Measurements from ENCODE around the gene ARAP2.

ARAP2 gene

DNA sequence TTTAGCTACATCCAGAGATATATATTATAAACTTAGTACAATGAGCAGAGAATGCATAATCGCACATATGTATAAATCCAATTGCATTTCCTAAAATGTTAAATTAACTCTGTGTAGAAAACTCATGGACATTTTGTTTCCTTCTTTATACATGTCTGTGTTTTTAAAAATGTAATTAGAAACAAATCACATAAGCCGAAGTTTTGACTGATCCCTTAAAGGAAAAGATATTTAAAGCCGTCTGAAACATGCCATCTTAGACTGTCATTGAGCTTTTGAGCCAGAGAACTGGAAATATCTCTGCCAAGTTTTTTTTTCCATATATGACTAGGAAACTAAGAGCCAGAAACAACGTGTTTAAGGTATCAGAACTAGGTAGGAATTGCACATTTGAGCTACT is 107.0 kb downstream of the ARAP2 start:
- no peak for DNase-seq (ENCODE audit: low read depth in 3 of 3, low spot score in 1 of 3)

DNA sequence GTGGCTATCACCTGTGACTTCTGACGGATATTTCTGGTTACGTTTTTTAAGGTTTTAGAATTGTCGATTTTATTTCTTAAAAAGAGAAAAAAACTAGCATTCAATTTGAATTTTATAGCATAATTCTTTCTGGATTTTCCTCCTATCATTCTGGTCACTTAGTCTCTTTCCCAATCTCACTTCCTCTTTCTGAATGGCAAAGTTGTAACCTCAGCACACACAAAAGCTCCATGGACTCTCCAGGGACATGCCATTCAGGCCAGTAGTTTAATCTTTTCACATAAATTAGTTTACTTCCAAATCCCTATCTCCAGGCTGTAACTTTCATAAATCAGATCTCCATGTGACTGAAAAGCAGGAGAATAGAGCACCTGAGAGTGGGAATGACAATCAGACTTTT is 110.7 kb downstream of the ARAP2 start:
- DNase-seq (ENCODE audit: low read depth in 3 of 3, low spot score in 1 of 3) = no peak

DNA sequence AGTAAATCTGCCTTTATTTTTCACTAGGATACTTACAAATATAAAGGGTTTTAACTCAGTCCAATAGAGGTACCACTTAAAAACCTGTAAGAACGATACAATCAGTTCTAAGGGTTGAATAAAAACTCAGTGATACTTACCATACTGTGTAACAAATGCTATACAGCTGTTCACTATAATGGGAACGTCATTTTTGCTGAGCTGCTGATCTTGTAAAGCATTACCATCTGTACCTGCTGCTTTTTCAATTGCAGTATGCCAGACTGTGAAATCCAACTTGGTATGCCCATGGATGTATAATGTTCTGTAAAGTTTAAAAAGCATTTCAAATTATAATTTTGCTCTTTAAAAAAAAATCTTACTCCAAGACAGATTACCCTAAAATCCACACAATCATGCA is 111.2 kb downstream of the ARAP2 start:
- no peak for DNase-seq (ENCODE audit: low read depth in 3 of 3, low spot score in 1 of 3)

- no peak for DNase-seq (ENCODE audit: low read depth in 3 of 3, low spot score in 1 of 3)
Measured at GRCh38 chr4:36130641-36131040, 113.7 kb downstream of the ARAP2 start.

DNA sequence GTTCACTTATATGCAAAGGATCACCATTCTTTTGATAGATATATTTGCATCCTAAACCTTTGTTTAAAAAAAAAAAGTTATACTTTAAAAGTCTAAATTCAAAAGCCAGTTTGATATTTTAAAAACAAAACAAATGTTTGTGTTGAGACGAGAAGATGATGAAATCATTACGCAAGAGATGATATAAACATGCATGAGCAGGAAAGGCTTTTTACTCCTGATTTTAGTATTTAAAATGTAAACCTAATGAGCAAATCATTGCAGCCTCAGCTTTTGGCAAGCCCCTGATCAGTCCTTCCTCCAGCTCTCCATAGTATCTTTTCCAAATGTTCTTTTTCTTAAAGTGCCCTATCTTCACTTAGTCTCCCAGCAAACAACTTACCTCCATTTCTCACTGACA is 115.6 kb downstream of the ARAP2 start:
- DNase-seq (ENCODE audit: low read depth in 3 of 3, low spot score in 1 of 3) = no peak

DNA sequence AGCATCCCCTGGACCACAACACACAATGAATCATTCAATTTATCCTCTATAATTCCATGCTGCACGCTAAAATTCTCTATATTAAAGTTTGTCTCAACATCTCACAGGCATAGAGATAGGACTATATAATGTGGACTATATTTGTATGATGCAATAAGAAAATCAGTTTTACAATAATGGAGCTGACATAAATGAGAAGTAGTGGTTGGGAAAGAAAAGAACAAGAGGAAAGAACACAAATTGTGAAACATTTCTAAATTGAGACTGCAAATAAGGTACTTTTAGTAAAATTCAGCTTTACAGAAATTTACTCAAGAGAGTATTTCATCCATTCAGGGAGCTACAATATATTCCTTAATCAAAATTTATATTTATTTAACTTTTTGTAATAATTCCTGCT is 120.4 kb downstream of the ARAP2 start:
- DNase-seq (ENCODE audit: low read depth in 3 of 3, low spot score in 1 of 3) = no peak

GRCh38 chr4:36115312-36115711 is 129.0 kb downstream of the ARAP2 start:
- DNase-seq (ENCODE audit: low read depth in 3 of 3, low spot score in 1 of 3) = no peak

- DNase-seq (ENCODE audit: low read depth in 3 of 3, low spot score in 1 of 3) = no peak
Measured at GRCh38 chr4:36111172-36111571, 133.1 kb downstream of the ARAP2 start.

- DNase-seq (ENCODE audit: low read depth in 3 of 3, low spot score in 1 of 3) = no peak
Measured at GRCh38 chr4:36099509-36099908, 144.8 kb downstream of the ARAP2 start.

DNA sequence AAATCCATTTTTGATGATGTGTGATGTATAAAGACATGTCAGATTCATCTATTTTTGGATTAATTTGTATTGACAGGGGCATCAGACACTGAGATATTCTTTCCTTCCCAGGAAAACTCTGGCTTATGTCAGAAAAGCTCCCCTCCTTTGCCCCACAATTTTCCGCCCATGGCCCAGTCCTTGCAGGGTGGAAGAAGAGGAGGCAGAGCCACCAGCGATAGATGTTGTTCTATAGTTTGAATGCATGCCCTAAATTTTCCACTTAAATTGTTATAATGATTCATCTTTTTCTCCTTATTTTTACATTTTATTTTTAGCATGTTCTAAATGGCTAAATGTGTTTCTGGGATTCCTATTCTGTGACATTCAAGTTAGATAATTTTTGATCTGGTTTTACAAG is 149.3 kb downstream of the ARAP2 start:
- DNase-seq (ENCODE audit: low read depth in 3 of 3, low spot score in 1 of 3) = no peak

DNA sequence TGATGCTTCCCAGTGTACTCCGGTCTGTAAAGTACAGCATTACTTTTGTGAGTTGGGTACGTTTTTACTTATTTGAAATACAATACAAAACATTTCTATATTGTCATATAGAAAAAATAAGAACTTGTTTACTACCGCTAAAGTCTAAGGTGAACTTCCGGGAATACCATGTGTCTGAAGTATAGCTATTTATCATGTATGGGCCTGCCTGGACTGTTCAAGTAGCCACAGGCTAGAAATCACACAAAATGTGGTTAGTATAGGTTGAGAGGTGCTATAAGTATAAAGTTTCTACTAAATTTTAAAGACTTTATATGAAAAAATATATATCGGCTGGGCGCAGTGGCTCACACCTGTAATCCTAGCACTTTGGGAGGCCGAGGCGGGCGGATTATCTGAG is 152.3 kb downstream of the ARAP2 start:
- no peak for DNase-seq (ENCODE audit: low read depth in 3 of 3, low spot score in 1 of 3)

DNA sequence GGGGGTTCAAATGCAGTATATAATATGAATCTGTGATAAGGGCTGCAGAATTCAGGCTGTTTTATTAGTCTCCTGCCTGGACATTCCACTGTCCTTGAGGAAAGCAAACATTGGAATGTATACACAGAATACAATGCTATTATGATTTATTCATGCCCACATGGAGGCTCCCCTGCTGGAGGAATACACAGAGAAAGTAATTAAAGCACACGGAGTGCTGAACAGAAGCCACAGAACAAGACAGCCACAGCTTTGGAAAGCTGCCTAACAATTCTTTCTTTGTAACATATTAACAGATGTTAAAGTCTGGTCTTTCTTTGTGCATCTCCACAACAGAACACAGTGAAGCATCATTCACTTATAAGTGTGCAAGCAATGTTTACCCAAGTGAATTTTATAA is 155.8 kb downstream of the ARAP2 start:
- no peak for DNase-seq (ENCODE audit: low read depth in 3 of 3, low spot score in 1 of 3)

DNA sequence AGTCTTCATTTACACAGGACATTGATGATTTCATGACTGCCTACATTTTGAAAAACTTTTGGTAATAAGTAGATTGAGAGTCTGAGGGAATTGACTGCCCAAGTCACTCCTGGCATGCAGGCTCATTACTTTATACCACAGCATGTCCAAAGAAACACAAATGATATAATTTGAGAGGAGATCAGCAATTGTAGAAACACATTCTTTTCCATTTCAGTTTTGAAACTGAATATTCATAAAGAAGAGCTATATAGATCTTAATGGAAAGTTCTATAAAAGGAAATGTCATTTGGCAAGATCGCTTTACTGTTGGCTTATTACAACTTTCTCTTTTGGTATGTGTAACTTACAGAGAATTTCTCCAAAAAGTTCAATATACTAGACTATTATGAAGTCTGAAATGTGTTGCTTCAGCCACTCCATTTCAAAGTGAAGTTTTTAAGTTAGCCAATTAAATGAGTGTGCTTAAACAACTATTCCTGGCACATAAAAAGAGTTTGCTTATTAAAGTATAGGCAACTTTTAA is 158.0 kb downstream of the ARAP2 start:
- no peak for DNase-seq (ENCODE audit: low read depth in 3 of 3, low spot score in 1 of 3)

- DNase-seq (ENCODE audit: low read depth in 3 of 3, low spot score in 1 of 3) = no peak
Measured at GRCh38 chr4:36082817-36083216, 161.5 kb downstream of the ARAP2 start.

GRCh38 chr4:36081185-36081584 is 163.1 kb downstream of the ARAP2 start:
- no peak for DNase-seq (ENCODE audit: low read depth in 3 of 3, low spot score in 1 of 3)

DNA sequence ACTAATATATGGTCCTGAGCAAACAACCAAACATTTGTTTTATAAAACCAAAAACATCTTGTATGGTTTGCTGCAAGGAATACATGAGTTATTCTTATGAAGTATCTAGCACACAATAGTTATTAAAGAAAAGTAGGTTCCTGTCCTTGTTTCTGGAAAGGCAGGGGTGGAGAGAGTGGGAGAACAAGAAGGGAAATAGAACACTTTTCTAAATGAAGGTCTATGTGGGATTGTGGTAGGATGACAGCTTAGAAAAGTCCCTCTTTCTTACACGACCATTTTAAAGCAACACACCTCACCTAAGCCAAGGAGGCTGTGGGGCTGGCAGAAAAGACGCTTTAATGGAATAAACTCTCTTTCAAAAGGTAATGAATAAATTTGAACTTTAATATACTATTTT is 164.6 kb downstream of the ARAP2 start:
- DNase-seq (ENCODE audit: low read depth in 3 of 3, low spot score in 1 of 3) = no peak

GRCh38 chr4:36078319-36078718 is 166.0 kb downstream of the ARAP2 start:
- DNase-seq (ENCODE audit: low read depth in 3 of 3, low spot score in 1 of 3) = no peak

GRCh38 chr4:36072529-36072928 is 171.8 kb downstream of the ARAP2 start:
- no peak for DNase-seq (ENCODE audit: low read depth in 3 of 3, low spot score in 1 of 3)

- DNase-seq (ENCODE audit: low read depth in 3 of 3, low spot score in 1 of 3) = no peak
Measured at GRCh38 chr4:36067116-36067515, 177.2 kb downstream of the ARAP2 start.

GRCh38 chr4:36065274-36065871 is 178.9 kb downstream of the ARAP2 start:
- DNase-seq (ENCODE audit: low read depth in 3 of 3, low spot score in 1 of 3) = no peak

GRCh38 chr4:36064117-36064516 is 180.2 kb downstream of the ARAP2 start:
- DNase-seq (ENCODE audit: low read depth in 3 of 3, low spot score in 1 of 3) = no peak

DNA sequence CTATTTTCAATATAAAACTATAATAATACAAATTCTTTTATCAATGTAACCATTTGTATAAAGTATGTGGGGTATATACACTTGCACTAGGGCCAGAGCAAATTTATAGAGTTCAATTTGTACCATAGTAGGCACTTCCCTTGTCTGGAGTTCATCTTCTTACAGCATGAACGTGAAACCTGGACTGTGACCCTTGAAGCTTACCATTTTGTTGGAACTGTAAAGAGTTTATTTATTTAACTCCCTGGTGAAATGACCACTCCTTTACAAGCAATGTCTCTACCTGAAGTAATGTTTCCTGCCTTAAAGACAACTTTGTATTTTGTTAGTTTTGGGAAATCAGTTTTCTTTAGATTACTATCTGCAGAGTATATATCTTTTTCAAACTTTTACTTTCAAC is 188.2 kb downstream of the ARAP2 start:
- DNase-seq (ENCODE audit: low read depth in 3 of 3, low spot score in 1 of 3) = no peak

GRCh38 chr4:36054694-36055422 is 189.5 kb downstream of the ARAP2 start:
- DNase-seq (ENCODE audit: low read depth in 3 of 3, low spot score in 1 of 3) = no peak
